ENCODE data around the gene CTDSPL.

CTDSPL gene

DNA sequence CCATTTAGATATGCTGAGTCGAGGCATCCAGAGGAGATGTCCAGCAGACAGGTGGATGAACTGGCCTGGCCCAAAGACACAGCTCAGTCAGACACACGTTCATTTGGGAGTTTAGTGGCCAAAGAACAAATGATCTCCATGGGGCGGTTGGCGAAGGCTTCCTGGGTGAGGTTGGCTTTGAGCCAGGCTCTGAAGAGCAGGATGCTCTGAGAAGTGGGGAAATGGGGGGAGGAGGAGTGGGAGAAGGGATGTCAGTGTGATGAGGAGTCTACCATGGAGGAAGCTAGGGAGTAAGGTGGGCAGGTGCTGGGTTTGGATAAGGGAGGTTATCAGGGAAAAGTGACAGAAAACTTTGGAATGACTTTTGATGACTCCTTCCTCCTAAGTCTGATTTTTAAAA is 81.4 kb downstream of the CTDSPL start:
- DNase-seq (ENCODE audit: low spot score) = no peak

DNA sequence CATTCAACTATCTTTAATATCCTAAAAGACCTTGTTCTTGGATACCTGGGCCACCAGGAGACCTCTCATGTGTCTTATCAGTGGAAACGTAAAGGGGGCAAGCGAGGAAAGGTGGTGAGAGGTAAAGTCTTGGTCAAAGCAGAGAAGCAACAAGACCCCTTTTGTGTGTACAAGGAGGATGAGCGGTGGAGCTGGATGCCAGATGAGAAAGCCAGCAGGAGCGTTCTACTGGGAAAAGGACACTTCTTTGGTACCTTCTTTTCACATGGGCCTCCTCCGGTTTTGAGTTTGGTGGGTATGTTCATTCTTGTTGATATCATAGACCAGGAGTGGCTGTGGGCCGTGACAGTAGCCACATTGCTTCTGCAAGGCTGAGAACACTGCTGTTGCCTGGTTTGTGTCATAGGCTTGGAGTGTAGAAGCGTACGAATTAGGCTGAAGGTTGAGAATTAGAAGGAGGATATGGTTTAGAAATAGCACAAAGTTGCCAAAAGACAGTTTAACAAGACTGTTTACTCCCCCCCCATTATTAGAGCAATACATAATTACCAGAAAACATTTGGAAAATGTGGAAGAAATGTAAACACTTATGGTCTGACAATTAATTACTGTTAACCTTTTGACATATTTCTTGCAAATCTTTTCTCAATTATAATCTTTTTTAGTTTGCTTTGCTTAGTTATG is 82.1 kb downstream of the CTDSPL start:
- no peak for DNase-seq (ENCODE audit: low spot score)

DNA sequence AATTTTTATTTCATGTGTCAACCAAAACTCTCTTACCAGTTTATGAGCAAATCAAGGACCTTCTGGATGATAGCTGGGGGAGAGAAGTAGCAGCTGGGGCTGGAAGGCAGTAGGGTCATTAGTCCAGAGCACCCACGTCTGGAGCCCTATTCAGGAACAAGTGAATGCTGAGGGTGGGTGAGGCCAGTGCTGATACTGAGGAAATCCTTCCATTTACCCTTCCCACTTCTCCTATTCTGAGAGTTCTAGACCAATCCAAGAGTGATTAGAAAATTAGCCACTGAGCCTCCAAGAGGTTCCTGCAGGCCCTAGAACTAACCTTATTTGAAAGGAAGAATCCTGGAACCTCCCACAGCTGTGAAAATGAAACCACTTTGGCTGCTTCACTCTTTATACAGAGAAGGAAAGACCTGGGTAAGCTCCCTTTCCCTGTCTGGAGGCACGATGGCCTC is 82.7 kb downstream of the CTDSPL start:
- DNase-seq (ENCODE audit: low spot score) = no peak

DNA sequence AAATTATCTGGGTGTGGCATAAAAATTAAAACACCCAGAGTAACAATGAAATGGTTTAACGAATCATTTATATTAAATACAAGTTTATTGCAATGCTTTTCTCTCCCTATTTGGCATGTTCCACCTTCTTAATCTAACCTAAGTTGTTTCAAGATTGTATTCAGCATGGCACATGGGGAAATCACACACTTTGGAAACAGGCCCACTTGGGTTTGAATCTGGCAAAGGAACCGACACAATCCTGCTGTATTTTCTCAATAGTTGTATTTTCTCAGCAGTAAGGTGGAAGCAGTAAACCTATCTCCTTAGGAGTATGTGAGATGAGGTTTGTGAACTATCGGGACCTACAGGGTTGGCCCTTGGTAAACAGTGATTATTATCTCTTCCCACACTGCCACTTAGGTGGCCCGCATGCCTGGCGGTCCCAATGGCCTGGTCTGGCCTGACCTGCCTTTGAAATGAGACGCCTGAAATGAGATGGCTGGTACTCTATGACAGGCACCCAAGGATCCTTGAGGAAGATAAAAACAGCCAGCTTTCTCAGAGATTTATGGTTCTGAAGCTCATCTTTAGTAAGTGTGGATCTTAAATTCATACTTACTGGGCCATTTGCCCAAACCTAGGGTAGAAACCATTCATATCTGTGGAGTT is 83.6 kb downstream of the CTDSPL start:
- DNase-seq (ENCODE audit: low spot score) = no peak

DNA sequence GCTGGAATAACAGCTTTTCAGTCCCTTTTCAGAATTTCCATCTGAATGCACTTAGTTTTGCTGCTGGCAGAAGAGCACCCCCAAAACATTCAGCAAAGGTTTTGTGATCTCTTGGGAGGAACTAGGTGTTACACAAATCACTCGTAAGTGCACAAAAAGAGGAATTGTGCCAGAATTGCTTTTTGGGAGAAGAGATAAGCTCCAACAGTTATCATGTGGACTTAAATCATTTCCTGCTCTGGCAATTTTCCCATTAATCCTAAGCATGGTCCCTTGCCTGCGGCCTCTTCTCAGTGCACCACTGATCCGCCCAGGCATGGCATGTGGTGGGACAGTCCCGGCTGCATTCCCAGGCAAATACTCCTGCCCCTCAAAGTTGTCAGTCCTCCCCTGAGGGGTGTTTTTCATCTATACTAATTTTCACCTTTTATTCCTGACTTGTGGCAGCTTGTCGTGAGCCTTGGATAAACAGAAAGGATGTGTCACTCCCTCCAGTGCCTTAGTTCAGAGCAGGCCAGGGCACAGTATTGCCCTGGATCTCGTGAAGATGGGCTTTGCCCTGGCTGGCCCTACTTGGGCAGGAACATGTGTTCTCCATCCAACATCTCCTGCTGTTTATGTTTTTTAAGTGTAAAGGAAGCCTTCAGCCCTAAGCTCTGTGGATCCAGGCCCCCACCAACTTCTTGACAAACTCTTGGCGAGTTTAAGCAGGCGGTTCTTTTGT is 84.3 kb downstream of the CTDSPL start:
- DNase-seq (ENCODE audit: low spot score) = peak; percentile 62

DNA sequence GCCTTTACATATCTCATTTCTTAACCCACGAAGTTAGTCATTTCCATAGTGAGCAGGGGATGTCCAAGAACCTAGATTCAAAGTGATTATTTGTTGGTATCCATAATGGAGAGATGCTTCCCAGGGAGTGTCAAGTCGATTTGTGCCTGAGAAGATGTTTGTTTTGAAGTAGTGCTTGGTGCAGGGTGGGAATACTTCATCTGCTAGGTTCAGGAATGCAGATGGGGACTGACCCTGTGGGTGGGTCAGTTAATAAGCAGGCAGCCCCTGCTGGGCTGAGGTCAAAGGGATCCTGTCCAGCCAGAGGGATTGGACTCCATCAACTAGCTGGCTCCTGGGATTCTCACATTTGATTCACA is 84.8 kb downstream of the CTDSPL start:
- DNase-seq (ENCODE audit: low spot score) = no peak

DNA sequence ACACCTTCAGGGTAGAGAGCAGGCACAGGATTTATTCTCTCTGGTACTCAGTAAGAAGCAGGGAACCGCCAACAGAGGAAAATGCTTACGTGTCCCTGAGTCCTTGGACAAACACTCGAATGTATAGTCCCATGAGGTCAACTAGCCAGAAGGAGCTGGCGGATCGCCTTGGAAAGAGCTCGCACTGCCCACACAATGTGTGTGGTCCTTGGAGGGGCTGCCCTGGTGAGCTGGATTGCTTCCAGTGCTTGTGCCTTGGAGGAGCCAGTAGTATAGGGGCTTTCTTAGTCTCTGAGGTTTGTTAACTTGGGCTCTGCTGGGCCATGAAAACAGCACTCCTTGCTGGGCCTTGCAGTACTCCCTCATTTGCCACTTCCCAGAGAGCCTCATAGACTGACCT is 88.2 kb downstream of the CTDSPL start:
- no peak for DNase-seq (ENCODE audit: low spot score)

DNA sequence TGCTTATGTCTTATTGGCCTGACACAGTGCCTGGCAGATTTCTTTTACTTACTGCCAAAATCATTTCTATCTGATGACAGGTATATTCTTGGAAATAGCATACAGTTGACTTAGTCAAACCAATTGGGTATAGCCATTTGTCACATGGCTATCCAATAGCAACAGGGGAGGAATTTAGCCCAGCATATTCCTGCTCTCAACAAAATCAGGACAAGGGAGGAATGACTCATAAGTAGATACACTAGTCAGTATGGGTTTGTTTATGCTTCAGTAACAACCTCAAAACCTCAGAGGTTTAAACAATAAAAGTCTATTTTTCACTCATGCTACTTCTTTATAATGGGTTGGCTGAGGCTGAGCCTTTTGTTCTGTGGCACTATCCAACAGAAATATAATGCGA is 90.9 kb downstream of the CTDSPL start:
- DNase-seq (ENCODE audit: low spot score) = no peak

DNA sequence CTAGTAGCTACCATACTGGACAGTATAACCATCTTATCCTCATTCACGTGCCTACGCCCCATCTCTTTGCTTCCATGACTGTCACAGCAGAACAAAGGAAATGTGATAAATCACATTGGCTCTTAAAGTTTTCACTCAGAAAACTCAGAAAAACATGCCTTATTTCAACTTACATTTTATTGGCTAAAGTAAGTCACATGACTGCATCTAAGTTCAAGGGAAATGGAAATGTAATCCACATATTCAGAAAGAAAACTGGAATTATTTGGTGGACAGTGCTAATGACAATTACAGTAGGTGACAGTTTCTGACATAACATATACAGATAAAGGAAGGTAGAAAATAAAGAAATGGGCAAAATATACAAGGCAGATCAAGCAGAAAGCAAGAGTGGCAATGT is 91.5 kb downstream of the CTDSPL start:
- DNase-seq (ENCODE audit: low spot score) = no peak

DNA sequence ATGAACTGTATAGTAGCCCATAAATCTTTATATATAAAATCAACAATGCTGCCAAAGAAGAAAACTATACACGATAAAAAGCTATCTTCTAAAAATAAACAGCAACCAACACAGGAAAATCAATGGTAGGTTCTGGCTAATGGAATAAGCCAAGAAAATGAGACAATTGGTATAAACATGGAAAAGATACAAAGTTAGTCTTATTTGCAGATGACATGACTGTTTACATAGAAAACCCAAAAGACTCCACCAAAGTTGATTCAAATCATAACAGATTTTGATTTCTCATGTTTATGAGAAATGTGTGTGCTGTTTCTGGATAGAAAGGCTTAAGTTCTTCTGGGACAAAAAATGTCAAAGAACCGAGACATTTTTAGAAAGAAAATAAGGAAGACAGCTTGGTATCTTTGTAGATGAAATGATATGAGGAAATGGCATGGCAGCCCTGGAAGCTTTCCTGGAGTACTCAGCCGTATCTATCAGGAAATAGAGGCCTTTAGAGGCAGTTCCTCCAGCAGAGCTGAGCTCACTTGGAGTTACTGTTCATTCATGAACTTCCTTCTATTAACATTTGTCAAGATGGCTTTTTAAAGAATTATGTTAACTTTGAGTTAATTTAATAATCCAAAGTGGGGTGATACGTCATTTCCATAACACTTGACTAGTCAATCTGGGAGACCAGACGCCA is 92.2 kb downstream of the CTDSPL start:
- no peak for DNase-seq (ENCODE audit: low spot score)

DNA sequence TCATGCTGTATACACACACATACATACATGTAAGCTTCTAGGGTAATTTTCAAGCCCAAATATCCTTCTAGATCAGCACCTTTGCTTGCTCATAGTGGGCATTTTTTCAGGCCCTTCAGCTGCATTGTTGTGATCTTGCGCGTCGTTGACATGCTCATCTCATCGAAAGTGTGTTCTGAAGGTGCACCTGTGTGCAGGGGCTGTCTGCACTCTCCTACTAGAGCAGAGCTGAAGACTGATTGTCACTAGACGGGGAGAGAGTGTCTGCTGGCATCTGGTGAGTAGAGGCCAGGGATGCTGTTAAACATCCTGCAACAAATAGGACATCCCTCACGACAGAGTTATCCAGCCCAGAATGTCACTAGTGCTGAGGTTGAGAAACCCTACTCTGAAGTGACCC is 93.2 kb downstream of the CTDSPL start:
- DNase-seq (ENCODE audit: low spot score) = no peak

DNA sequence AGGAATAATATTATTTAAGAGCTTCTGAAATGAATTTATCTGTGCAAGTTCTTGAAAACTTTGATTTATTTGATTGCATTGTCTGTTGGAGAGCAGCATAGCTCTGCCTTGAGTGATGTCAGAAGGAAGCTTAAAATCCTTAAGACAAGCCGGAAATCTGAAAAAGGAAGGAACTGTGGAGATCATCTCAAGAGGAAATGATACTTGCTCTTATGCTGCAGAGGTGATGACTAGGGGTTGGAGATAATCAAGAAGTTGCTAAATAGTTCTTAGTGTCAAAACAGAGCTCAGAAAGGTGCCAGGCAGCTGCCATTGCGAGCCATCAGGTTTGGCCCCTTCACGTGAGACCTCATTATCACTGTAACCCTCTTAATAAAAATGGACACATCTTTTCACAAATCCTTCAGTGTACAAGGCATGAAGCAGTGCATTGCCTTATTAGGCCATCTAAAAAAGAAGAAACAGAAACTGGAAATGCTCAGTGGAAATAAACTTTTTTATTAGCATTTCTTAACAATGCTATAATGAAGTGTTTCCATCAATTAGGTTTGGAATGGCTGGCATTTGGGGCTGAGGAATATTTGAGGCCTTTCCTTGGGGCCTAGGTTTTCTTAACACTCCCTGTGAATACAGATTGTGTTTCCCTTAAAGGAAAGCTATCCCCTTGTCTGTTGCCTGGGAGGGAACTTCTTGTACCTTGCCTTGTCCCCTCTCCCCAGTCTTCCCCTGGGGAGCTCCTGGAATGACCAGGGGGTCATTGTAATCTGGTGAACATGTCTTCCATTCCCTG is 94.4 kb downstream of the CTDSPL start:
- no peak for DNase-seq (ENCODE audit: low spot score)

DNA sequence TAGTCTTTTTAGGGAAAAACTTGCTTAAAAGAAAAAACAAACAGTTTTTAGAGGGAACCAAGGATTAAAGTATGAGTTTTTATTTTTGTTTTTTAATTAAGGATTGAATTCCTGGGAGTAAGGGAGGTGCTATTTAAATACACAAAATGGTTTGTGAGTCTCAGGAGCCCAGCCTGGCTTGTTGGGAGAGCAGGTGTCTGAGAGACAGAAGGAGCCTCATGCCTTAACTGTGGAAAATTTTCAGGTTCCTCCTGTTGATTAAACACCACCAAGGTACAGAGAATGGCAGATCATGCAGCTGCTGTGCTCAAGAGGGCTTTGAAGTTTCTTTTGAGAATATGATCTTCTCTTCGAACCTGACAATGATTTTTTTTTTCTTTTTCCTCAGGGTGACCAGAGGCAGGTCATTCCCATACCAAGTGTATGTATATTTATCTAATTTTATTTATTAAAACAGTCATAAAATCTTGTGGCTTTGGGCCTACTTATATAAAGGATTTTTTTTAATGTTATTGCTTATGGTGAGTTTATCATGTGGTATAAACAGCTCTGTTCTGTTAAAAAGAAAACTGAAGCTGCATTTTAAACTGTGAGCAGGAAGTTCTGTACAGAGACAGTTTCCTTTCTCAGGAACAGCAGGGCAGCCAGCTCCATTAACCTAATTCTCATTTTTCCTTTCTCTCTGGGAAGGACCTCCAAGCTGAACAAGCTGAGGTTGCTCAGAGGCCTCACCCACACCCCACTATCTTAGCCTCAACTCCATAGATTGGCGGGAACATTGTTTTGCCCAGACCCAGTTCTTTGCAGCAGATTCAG is 95.3 kb downstream of the CTDSPL start:
- DNase-seq (ENCODE audit: low spot score) = no peak

DNA sequence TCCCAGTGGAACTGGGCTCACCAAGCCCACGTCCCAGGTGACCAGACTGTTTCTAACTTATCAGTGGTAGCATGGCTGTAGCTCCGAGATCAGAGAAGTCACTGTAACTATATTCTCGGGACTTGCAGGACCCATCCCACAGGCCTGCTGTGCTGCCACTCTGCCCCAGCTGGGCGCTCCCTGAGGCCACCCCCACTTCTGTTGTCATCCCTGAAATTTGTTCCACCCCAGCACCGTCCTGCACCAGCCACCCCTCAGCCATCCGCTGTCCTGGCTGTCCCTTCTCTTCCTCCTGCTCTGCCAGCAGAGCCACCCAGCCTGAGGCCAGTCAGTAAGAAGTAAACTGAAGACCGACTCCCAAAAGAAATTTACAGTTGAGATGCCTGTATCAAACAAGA is 95.9 kb downstream of the CTDSPL start:
- DNase-seq (ENCODE audit: low spot score) = no peak

DNA sequence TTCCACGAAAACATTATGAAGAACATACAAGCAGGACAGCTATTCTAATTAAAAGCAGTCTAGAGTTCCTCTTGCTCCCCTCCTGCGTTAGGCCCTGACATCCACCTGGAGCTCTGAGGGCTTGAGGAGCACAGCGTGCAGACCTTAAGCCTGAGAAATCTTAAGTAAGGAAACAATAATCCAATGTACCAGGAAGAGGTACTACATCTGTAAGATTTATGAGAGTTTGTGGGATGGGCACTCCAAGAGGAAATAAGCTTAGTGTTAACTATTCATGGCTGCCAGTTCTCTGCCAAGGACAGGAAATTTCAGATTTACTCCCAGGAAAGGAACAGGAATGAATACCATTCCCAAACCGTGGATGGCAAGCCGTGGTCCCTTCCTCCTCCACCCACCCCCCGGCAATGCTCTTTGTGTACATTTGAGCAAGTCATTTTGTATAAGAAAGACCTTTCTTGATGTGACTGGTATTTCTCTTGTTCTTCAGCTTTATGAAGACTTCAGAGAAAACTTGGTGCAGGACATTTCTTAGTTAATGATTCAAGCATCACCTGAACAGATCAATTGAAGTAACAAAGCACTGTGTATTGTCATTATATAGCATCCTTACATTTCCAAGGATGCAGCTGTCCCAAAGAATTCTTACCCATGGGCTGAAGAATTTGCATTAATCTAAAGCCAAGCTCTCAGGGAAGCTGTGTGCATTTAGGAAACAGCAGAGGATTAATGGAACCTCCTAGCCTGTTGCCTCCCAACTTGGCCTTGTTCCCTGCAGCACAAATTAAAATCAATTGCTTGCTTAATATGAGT is 100.1 kb downstream of the CTDSPL start:
- DNase-seq (ENCODE audit: low spot score) = no peak

DNA sequence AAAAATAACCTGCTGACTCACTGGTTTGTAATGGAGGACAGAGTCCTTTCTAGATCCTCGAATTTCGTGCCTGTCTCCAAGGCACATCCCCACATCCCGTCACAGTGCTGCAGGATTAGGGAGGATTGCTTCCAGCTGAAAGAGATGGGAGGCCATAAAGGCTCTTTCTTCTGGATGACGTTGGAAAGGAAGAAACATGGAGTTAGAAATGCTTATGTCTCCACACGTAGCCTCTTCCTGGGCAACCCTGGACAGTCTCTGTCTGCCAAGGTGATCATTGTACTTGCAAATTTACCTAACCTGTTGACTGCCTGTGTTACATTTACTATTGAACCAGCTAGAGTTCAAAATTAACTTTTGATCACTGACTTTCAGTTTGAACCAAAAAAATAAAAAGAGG is 101.3 kb downstream of the CTDSPL start:
- DNase-seq (ENCODE audit: low spot score) = no peak

DNA sequence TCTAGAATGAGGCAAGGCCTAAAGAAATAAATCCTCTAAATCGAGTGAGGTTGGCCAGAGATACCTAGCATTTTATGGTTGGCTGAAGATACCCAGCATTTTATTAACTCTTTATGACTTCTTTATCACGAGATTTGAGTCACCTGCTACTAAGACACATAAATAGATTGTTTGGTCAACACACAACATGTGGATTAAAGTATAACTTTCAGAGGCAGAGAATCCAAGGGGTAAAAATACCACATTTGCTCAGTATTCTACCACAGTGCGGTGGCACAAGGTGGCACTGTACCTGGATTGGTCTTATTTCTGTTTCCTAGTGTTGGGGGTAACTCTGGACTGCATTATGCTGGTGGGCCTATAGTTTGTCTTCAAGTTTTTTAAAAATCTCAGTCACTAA is 102.0 kb downstream of the CTDSPL start:
- no peak for DNase-seq (ENCODE audit: low spot score)

DNA sequence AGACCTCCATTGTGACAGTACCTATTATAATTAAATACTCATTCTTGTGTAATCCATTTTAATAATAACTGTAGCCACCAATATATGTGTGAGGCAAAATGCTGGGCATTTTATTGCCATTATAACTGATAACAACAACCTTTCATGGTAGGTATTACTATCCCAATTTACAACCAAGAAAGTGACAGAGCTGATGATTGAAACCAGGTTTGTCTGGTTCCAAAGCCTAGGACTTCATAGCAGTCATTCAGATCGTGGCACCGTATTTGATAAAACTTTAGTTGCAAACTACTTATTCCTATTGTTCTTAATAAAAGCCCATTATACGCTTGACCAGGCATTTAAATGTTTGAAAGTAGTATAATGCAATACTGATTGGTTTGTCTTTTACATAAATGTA is 102.5 kb downstream of the CTDSPL start:
- DNase-seq (ENCODE audit: low spot score) = no peak

DNA sequence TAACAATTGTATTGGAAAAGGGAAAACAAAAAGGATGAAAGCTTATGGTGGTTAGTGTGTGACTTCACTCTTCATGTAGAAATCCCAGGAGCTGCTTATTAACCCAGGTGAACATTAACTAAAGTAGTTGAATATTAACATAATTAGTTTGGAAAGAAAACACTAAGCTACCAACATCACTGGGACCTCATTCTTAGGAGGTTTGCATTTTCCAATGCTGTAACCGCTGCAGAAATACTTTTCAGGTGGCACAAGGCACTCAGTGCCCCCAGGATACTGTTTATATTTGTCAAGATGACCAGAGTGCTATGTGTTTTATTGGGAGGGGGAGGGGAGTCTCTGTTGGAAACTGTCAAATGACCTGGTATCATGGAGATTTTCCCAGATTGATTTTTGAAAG is 103.0 kb downstream of the CTDSPL start:
- DNase-seq (ENCODE audit: low spot score) = no peak

DNA sequence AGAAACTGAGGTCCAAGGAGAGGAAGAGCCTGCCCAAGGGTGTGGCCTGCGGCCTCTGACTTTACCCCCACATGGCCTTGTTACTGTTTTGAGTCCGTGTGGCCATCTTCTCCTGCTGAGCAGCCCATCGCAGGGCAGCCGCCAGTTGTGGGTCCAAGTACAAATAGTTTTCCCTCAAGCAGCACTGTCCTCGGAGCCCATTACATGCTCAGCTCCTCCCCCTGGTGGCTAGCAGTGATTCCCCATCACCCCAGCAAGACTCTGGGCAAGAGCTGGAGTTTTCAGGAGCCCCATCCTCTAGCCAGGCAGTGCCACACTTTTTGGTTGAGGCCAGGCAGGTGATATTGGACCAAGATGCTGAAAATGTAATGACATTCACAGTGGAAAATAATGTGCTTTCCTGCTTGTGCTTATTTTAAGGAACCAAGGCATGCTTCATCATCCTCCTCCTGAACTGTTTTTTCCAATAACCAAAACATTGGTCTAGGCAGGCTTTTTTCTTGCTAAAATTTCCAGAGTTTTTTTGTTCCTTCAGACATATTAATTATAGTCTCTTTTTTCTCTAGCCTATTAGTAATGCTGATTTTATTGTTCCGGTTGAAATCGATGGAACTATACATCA is 105.7 kb downstream of the CTDSPL start:
- peak; percentile 85 for DNase-seq (ENCODE audit: low spot score)
